Germinal center (tissue), 1 donor: ENCODE results near the gene PAPPA2.
A peak's percentile ranks its signal among the peaks of the same experiment; 100 is the strongest.
"Not testable (repeated sequence)": the region's sequence is repeated elsewhere in the genome, so short reads cannot be mapped to it uniquely, and the experiment has no call there.

Experiments used
- DNase-seq: peaks from one replicate; pipeline ENCODE4 v3.0.0; 2012; ENCODE audit warnings: mixed read lengths, low spot score

PAPPA2 gene

DNA sequence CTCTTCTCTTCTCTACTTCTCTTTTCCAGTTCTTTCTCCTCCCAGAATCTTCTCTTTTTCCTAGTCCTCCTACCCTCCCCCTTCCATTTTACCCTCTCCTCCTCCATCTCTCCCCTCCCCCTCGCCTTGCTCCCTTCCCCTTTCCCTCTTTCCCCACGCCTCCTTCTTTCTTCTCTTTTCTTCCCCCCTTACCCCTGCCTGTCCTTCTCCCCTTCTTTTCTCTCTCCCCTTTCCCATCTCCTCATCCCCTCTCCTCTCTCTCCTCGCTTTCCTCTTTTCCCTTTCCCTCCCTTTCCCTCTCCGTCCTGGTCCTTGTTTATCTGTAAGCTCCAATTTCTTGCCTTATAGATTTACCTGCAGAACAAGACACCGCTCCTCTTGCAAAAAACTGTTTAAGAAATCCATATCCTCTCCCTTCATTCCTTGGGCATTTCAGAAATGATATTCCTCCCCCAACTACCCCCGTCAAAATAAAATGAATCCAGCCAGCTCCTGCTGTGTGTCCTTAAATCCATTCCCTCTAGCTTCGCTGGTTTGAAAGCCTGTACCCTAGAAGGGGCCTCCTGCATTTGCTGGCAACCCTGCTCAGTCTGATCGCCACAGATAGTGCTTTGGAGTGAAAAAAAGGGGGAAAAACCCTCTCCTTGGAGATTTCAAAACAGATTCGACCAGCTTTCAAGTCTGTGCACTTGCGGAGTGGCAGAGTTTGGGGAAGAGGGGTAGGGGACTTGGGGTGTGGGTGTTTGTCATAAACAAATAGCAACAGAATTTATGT is 89.4 kb downstream of the PAPPA2 start:
- no peak for DNase-seq

DNA sequence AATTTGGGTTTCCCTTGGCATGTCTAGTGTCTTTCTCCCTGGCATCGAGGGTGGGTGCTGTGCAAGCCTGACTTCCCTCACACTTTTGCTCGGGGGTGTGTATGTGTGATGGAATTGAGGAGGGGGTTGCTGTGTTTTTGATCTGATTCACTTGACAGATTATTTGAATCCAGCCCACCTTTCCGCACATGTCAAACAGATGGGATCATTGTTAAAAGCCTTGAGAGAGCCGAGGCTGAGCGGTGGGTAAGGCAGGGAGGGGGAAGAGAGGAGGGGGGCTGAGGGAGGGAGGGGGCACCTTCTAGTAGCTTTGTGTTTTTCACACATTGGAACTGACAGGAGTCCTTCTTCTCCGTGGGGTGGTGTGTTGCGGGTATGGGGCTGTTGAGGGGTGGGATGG is 90.0 kb downstream of the PAPPA2 start:
- DNase-seq, result no peak

DNA sequence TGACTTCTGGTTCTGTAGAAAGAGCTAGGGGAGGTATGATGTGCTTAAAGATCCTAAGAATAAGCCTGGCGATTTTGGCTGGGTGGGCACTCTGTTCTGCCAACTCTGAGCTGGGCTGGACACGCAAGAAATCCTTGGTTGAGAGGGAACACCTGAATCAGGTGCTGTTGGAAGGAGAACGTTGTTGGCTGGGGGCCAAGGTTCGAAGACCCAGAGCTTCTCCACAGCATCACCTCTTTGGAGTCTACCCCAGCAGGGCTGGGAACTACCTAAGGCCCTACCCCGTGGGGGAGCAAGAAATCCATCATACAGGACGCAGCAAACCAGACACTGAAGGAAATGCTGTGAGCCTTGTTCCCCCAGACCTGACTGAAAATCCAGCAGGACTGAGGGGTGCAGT is 93.3 kb downstream of the PAPPA2 start:
- DNase-seq, result no peak

DNA sequence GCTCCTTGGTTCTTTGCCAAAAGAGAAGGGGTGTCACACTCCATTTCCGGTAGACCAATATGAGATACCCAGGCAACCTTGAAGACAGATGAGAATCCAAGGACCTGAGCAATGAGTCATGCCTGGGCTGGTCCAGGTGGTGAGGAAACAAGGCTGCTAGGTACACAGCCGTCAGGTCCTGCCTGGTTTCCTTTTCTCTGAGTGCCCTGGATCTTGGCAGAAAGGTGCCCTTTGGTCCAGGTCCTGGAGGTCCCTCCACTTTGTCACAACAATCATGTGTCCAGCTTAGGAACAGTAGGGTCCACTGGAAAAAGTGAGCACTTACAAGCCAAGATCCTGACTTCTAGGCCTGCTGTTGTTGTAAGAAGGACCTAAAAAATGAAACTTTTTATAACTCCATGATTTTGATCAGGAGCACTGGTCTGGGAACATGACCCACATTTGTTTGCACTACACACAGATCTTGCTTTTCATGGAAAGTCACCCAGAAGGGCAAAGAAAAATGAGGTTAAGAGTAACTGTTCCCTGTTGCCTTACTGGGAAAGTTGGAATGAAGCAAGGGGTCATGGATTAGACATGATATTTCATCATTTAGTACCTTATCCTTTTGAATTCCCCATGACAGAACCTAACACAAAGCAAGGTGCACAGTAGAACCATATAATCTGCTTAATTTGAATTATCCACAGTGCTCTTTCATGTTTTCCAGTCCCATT is 94.7 kb downstream of the PAPPA2 start:
- DNase-seq, result no peak

DNA sequence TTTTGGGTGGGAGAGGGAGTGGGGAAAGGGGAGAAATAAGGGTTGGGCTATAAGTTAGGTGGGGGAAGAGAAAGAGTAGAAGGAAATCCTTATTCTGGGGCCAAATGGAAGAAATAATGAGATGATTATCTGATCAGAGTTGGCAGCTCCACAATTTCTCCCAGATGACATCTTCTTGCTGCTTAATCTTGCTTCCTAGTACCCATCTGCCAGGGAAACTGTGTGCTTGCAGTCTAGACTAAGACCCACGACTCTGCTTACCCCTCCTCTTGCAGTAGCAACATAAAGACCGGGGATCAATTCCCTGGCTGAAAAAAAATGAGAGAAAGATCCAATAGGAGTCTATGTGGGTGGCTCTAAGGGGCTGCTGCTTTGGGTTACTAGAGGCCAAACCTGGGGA is 95.6 kb downstream of the PAPPA2 start:
- DNase-seq, result no peak

DNA sequence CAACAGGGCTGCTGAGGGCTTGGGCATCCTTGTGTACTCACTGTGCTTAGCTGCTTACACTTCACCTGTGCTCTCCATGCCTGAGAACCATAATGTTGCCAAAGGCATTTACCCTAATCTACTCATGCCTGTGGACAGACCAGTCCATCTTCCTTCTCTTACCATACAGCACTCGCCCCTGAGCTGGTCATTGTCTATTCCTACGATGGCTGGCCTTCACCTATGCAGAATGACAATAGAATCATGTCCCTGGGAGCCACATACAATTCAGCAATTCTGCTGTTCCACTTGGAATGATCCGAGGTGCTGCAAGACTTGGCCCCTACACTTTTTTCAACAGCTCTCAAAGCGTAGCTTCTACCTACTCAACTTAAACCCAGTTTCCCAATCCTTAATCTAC is 96.5 kb downstream of the PAPPA2 start:
- no peak for DNase-seq

DNA sequence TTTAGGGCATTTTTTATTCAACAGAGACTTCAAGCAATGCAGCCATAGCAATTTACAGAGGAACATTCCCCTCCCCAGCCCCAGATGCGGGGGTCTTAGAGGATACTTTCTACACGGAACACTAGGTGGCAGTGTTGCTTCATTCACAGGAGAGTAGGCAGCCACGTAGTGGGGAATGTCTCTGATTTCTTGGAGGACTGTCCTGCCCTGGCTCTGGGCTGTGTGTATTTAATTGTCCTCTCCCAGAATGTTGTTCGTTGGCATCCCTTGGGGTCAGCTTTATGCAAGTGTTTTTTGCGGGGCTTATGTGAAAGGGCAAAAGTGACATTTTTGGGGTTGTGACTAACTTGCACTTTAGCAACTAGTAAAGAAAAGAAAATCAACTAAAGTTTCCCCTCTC is 96.9 kb downstream of the PAPPA2 start:
- peak; percentile 54 for DNase-seq

DNA sequence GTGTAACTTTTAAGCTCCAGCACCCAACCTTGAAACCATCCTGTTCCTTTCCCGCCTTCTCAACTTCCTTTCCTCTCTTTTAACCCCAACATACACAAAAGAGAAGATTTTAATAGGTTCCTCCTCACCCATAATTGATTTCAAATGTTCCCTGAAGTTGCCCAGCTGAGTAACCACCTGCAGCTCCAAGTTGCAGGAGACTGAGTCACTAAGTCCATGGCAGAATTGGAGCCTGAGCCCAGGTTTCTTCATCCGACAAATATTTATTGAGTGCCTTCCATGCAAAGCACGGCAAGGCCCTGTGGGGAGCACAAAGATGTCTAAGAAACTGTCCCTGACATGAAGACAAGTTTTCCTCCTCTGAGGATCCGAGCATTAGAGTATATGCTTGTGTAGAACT is 97.7 kb downstream of the PAPPA2 start:
- DNase-seq, result no peak

DNA sequence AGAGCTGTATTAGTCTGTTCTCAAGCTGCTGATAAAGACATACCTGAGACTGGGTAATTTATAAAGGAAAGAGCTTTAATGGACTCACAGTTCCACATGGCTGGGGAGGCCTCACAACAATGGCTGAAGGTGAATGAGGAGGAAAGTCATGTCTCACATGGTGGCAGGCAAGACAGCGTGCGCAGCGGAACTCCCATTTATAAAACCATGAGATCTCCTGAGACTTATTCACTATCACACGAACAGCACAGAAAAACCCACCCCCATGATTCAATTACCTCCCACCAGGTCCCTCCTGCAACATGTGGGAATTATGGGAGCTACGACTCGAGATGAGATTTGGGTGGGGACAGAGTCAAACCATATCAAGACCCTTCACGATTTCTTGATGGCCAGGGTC is 98.8 kb downstream of the PAPPA2 start:
- DNase-seq, result not testable (repeated sequence)

DNA sequence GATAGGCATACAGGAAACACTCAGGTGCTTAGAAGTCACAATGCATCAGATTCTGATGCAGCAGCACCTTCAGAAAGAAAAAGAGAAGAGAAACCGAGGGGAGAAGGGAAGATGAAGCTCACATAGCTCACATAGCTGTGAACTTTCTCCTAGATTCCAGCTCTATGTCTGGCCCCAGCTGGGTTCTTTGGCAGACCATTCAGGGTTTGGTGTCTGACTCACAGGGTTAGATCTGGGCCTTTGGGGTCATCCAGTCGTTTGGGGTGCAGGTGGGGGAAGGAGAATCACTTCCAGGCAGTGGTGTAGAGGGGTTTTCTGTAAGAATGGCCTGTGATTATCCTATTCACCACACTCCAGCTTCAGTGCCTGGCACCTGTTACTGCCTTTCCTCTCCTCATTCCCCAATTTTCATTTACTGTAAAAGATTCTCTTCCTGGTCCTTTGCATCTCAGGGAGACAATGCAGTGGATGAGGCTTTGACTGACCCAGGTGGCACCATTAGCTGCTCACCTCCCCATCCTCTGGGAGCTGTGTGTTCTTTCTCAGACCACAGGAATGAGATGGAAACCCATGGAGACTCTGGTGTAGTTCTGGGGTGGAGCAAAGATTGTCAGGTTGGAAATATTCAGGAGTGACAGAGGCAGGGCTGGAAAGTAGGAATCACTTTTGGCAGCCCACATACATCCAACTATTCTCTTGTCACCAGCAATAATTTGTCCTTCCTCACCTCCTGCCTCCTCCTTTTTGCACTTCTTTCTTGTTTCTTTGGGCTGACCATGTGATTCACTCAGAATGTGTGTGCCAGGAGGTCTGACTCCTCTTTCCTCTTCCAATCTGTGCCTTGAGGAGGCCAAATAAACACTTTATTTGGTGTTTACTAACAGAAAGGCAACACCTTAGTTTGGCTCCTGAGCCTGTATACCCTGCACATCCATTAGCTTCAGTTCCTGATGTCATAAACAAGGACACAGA is 103.3 kb downstream of the PAPPA2 start:
- no peak for DNase-seq

DNA sequence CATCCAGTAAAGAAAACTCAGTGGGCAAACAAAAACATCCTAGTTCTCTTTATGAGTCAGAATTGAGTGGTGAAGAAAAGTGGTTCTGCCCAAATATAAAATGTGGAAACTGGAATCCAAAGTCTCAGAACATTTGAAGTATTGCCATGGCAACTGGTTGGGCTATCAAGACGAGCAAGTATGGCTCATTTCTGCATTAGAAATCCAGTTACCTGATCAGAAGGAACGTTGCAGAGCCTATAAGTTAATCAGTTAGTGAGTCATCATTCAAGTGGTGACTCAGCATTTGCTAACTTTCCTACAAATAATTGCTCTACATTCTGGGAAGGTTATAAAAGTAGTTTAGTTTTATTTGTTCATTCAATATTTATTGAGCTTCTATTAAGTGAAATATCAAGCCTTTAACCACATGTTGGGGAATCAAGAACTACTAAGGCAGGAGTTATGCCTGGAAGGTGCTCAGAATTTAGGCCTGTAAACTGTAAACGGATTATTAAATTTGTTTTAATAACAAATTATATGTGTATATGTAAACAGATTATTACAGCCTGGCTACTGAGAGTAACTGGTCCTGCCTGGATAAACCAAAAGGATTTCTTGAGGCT is 104.3 kb downstream of the PAPPA2 start:
- DNase-seq, result no peak

DNA sequence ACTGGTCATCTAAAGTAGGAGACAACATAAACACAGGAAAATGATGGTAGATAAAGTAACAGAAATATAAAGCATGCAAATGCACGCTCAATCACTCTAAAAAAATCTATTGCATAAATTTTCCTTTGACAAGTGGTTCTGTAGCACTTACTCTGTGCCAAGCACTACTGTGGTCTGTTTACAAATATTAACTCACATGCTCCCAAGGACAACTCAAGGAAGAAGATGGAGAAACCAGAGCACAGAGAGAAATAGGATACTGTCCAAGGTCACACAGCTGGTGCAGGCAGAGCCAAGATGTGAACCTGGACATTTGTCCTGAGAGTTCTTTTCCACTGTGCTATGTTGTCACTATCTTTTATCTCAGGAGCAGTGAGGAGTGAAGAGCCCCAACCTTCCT is 105.2 kb downstream of the PAPPA2 start:
- no peak for DNase-seq

DNA sequence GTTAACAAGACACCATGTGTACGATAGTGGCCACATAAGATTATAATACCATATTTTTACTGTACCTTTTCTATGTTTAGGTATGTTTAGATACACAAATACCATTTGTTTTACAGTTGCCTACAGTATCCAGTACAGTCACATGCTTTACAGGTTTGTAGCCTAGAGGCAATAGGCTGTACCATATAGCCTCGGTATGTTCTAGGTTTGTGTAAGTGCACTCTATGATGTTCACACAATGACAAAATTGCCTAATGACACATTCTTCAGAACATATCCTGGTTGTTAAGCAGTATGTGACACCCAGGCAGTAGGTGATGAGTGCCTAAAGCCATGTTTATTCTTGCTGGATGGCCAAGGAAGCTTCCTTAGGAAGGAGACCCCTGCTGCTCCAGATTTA is 111.8 kb downstream of the PAPPA2 start:
- DNase-seq, result no peak

DNA sequence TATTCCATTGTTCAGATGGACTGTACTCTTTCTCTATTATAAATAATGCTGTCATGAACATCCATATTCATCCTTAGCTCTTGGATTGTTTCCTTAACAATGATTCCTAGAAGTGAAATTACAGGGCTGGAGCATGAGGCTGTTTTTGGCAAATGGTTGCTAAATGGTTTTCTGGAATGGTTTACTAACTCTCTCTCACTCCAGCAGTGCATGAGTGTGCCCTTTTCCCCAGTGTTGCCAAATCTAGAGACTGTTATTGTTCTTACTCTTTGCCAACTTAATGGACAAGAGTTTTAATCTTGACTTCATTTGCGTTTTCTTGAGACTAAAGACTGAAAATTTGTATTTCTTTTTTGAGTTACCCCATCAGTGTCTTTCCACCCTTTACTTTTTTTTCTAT is 113.0 kb downstream of the PAPPA2 start:
- no peak for DNase-seq

DNA sequence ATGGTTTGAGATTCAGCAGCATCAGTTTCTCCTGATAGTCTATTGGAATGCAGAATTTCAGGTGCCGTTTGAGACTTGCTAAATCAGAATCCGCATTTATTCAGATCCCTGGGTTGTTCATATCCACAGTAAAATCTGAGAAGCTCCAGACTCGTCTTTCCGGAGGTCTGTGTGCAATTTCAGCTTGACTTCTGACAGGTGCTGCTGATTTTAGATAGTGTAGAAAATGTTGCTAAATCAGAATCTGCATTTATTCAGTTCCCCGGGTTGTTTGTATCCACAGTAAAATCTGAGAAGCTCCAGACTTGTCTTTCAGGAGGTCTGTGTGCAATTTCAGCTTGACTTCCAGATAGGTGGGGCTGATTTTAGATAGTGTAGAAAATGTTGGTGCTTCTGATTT is 113.7 kb downstream of the PAPPA2 start:
- DNase-seq, result no peak

DNA sequence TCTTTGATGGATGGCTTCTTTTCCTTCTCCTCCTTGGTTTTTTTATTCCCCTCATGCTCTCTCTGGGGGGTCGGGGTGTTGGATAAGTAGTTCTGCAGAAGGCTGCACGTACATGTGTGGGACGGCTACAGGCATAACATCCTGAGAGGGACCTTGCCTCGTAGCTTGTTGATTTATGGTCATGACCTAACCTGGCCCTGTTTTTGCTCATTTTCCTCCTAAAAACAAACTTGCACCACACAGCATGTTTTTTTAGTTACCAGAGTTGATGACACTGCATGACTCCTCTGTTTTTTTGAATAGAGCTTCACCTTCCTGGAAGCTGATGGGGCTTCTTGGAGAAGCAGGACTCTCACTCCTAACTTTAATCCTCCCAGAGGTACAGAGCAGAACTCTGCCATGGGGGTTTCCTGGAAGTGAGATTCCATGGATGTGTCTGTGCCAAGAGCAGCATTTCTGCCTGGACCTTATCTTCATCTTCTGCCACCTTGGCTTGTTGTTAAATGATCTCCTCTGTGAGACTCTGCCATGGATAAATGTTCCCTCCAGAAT is 114.7 kb downstream of the PAPPA2 start:
- DNase-seq, result no peak

DNA sequence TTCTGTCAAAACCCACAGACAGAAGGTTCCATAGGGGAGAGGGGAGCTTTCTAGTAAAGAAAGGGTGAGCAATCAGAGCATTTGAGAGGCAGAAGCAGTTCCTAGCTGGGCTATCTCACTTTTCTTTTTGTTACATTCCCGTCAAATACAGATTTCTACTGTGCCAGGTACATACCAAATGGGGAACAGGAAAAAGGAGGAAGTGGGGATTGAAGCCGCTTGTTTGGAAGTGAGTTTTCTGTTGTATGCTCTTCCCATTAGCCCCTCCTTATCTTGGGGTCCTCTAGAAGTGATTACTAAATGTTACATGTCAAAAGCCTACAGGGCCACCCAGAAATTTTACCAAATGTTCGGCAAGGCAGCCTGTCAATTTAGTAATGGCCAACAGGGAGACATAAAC is 116.1 kb downstream of the PAPPA2 start:
- no peak for DNase-seq

DNA sequence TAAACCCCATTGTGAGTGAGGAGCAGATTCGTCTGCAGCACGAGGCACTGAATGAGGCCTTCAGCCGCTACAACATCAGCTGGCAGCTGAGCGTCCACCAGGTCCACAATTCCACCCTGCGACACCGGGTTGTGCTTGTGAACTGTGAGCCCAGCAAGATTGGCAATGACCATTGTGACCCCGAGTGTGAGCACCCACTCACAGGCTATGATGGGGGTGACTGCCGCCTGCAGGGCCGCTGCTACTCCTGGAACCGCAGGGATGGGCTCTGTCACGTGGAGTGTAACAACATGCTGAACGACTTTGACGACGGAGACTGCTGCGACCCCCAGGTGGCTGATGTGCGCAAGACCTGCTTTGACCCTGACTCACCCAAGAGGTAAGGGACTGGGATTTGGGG is 132.2 kb downstream of the PAPPA2 start:
- DNase-seq, result no peak

DNA sequence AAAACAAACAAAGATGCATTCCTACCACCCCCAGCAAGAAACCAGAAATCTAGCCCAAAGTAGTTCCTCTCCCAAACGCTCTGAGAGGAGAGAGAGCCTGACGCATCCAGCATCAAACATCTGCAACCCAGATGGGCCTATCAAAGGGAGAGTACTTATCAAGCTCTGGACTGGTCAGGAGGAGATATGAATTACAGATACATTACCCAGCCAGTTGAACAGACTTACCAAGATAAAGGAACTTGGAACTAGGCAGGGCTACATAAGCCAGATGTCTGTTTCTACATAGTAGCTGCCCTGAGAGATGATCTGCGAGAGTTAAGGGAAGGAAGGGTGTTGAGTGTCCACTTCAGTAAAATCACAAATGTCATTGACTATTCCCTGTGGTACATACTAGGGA is 138.4 kb downstream of the PAPPA2 start:
- no peak for DNase-seq

DNA sequence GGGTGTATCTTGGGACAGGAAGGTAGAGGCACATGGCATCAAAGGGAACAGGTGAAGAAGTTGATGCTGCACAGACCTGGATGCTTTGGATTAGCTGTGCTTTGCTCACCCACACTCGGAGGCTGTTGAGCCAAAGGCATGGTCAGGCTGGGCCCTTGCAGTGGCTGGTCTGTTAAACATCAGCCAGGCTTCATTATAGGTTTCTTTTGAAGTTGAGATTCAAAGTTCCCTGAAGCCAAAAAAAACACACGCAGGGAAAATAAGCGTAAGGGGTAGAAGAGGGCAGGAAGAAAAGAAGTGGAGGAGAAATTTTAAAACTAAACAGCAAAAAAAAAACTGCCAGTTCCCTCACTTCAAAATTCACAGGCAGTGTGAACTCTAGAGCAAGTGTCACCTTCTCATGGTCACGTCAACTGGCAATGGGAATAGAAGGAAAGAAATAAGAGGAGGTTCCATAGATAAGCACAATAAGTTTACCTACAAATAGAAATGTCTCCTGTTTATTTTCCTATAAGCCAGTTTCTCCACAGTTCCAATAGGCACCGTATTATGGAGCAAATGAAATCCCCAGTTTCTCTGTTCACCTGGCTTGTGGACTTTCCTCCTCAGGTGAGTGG is 139.5 kb downstream of the PAPPA2 start:
- DNase-seq, result no peak

DNA sequence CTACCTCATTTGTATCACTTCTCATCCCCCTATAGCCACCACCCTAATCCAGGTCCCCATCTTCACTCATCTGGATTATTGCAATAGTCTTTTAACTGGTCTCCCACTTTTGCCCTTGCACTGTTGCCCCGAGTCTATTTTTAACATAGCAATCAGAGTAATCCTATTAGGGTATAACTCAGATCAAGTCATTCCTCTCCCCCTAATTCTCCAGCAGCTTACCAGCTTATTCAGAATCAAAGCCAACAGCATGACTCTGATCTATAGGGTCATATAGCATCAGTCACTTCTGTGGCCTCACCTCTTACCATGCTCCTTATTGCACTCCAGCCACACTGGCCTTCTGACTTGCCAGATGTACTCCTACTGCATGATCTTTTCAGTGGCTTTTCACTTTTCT is 140.7 kb downstream of the PAPPA2 start:
- DNase-seq, result no peak
